GM18499 (cell line): Measurements from ENCODE around the gene RAB11FIP3.

ENCODE experiments used
- ATAC-seq: cut with Tn5 transposase; IDR thresholded peaks from one replicate; pipeline ENCODE4 v1.9.1; 2021; ENCODE audit warnings: moderate number of reproducible peaks; ENCODE audit not compliant: insufficient read depth, unreplicated experiment

Gene RAB11FIP3

GRCh38 chr16:543301-544164, 118.1 kb downstream of the RAB11FIP3 start:
- no peak for ATAC-seq

GRCh38 chr16:544517-544916, 119.1 kb downstream of the RAB11FIP3 start:
- no peak for ATAC-seq

- ATAC-seq = no peak
Observed at GRCh38 chr16:546909-547770, 121.7 kb downstream of the RAB11FIP3 start.

GRCh38 chr16:548586-548985, 123.1 kb downstream of the RAB11FIP3 start:
- ATAC-seq = no peak

- ATAC-seq = no peak
Observed at GRCh38 chr16:549544-550263, 124.3 kb downstream of the RAB11FIP3 start.

- no peak for ATAC-seq
Observed at GRCh38 chr16:551210-551609, 125.8 kb downstream of the RAB11FIP3 start.

- no peak for ATAC-seq
Observed at GRCh38 chr16:552171-552570, 126.7 kb downstream of the RAB11FIP3 start.

GRCh38 chr16:553601-554296, 128.3 kb downstream of the RAB11FIP3 start:
- no peak for ATAC-seq

GRCh38 chr16:554297-554621, 128.8 kb downstream of the RAB11FIP3 start:
- ATAC-seq = no peak

- ATAC-seq = no peak
Observed at GRCh38 chr16:554640-555365, 129.4 kb downstream of the RAB11FIP3 start.

- no peak for ATAC-seq
Observed at GRCh38 chr16:555528-556473, 130.4 kb downstream of the RAB11FIP3 start.

GRCh38 chr16:556474-557173, 131.2 kb downstream of the RAB11FIP3 start:
- ATAC-seq = no peak

GRCh38 chr16:557463-558297, 132.2 kb downstream of the RAB11FIP3 start:
- no peak for ATAC-seq

- ATAC-seq = no peak
Observed at GRCh38 chr16:558298-559020, 133.0 kb downstream of the RAB11FIP3 start.

- ATAC-seq = no peak
Observed at GRCh38 chr16:559021-559380, 133.6 kb downstream of the RAB11FIP3 start.

GRCh38 chr16:559411-560203, 134.2 kb downstream of the RAB11FIP3 start:
- no peak for ATAC-seq
